Activated T-cell treated with anti-CD3 and anti-CD28 coated beads for 48 hours (primary cell): ENCODE data around the gene BRIX1.

Experiments
- DNase-seq: peaks from one replicate; pipeline ENCODE4 v3.0.0-alpha.2; 2020; ENCODE audit warnings: low read depth

Gene BRIX1

GRCh38 chr5:34915139-34915855, at the start of gene BRIX1, which contains the start of gene RAD1:
Gene BRIX1, plus strand, starts transcription at chr5:34915711. Its CDS starts 28 bp downstream, at chr5:34915739.
Gene RAD1, minus strand, starts transcription at chr5:34915504. Its CDS starts 612 bp downstream, at chr5:34914892.
- peak; percentile 93 for DNase-seq

GRCh38 chr5:34866989-34867471, 48.5 kb upstream of the BRIX1 start:
- DNase-seq: no peak

GRCh38 chr5:34867660-34868059, 47.9 kb upstream of the BRIX1 start:
- DNase-seq: no peak

GRCh38 chr5:34868791-34869190, 46.7 kb upstream of the BRIX1 start:
- no peak for DNase-seq

GRCh38 chr5:34869256-34869655, 46.3 kb upstream of the BRIX1 start:
- DNase-seq: no peak

GRCh38 chr5:34870382-34870781, 45.1 kb upstream of the BRIX1 start:
- no peak for DNase-seq

GRCh38 chr5:34876275-34876674, 39.2 kb upstream of the BRIX1 start:
- no peak for DNase-seq

- no peak for DNase-seq
Measured at GRCh38 chr5:34881246-34881645, 34.3 kb upstream of the BRIX1 start.

- no peak for DNase-seq
Measured at GRCh38 chr5:34886392-34887119, 29.0 kb upstream of the BRIX1 start.

- DNase-seq: no peak
Measured at GRCh38 chr5:34889394-34889793, 26.1 kb upstream of the BRIX1 start.

GRCh38 chr5:34891981-34892380, 23.5 kb upstream of the BRIX1 start:
- no peak for DNase-seq

GRCh38 chr5:34892414-34892813, 23.1 kb upstream of the BRIX1 start:
- no peak for DNase-seq

- no peak for DNase-seq
Measured at GRCh38 chr5:34894716-34895115, 20.8 kb upstream of the BRIX1 start.

GRCh38 chr5:34895641-34896419, 19.7 kb upstream of the BRIX1 start:
- DNase-seq: no peak

- no peak for DNase-seq
Measured at GRCh38 chr5:34897646-34898045, 17.9 kb upstream of the BRIX1 start.

GRCh38 chr5:34898258-34898895, 17.1 kb upstream of the BRIX1 start:
- DNase-seq: peak; percentile 30

GRCh38 chr5:34899066-34899465, 16.4 kb upstream of the BRIX1 start:
- no peak for DNase-seq

- DNase-seq: no peak
Measured at GRCh38 chr5:34900652-34901051, 14.9 kb upstream of the BRIX1 start.

GRCh38 chr5:34903260-34903659, 12.3 kb upstream of the BRIX1 start:
- DNase-seq: no peak

- DNase-seq: no peak
Measured at GRCh38 chr5:34905564-34905963, 9.9 kb upstream of the BRIX1 start.

- no peak for DNase-seq
Measured at GRCh38 chr5:34913072-34913471, 2.4 kb upstream of the BRIX1 start.

GRCh38 chr5:34914671-34915138, 806 bp upstream of the BRIX1 start:
- peak; percentile 9 for DNase-seq
